Measurements from ENCODE around the gene GAS7. TPM values are rescaled to one million over a fixed set of nuclear protein-coding genes. Genes with fewer than 3 reads are reported as not detected.

GAS7 gene
- total and polyA plus RNA-seq, 2 experiments from 2014 or later = 1.9 to 10.7 TPM

DNA sequence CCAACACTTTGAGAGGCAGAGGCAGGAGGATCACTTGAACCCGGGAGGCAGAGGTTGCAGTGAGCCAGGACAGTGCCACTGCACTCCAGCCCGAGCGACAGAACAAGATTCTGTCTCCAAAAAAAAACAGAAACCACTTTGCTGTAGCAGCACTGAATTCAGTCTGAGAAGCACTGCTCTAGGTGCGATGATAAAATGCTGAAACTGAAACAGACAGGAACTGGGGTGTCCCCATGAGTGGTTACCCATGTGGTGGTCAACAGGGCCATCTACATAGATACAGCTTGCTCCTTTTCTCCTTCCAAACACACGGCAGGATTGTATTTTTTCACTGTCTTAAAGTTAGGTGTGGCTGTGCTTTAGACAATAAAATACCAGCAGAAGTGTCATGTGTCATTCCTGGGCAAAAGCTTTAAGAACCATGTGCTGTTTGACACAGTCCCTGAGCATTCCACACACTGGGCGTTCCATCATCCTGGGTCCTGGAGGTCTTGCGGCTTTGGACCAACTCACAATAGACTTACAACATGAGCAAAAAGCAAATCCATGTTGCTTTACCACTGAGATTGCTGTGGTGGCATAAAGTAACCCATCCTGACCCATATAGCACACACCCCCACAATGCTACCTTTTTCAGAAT is 11.5 kb downstream of the GAS7 start:
- Mint-ChIP-seq H3K4me1 (peaks cover 27% of the 10 kb centered on the region), H3K27me3 (ENCODE audit: insufficient read depth, low read depth, poor library complexity) (peaks cover 4% of the 10 kb centered on the region)
- no peak for ATAC-seq

More for the DNA sequence above, 11.5 kb downstream of the GAS7 start:
- Histone ChIP-seq H4K20me1 (replicated peaks; ENCODE audit: insufficient read depth) (no peaks in the 10 kb centered on the region), H3K4me3 (no peak overlapping the region), H3K4me1 (ENCODE audit: insufficient read depth) (peaks cover 20% of the 10 kb centered on the region), H3K79me2 (replicated peaks; ENCODE audit: insufficient read depth) (no peaks in the 10 kb centered on the region), H3K9me2 (ENCODE audit: insufficient read depth) (no peaks in the 10 kb centered on the region), H3K27ac (ENCODE audit: low read depth) (no peak overlapping the region), H3F3A (replicated peaks; ENCODE audit: low read depth) (no peaks in the 10 kb centered on the region), H3K27me3 (ENCODE audit: insufficient read depth) (no peaks in the 10 kb centered on the region), H3K4me2 (no peak overlapping the region), H3K36me3 (ENCODE audit: insufficient read depth) (no peaks in the 10 kb centered on the region), H2AFZ (no peak overlapping the region)
- Mint-ChIP-seq H3K4me3 (no peak overlapping the region), H3K27ac (no peak overlapping the region), H3K36me3 (ENCODE audit: low read depth) (no peaks in the 10 kb centered on the region), H3K9me3 (no peaks in the 10 kb centered on the region)
- no peak for DNase-seq (ENCODE audit: low spot score)
- TF ChIP-seq CREB1 (CRISPR knock-in tag; IDR thresholded peaks at IDR 0.05; ENCODE audit: low read depth) (no peak), ZNF331 (CRISPR knock-in tag; IDR thresholded peaks at IDR 0.05; ENCODE audit: low read depth) (no peak), EZH2phosphoT487 (IDR thresholded peaks at IDR 0.05; ENCODE audit: unreplicated experiment) (no peak), NANOG (IDR thresholded peaks at IDR 0.05; ENCODE audit: borderline replicate concordance) (no peak), POLR2AphosphoS5 (IDR thresholded peaks at IDR 0.05; ENCODE audit: low read depth) (no peak), EZH2 (IDR thresholded peaks at IDR 0.05; ENCODE audit: low read depth, unreplicated experiment) (no peak), JUNB (IDR thresholded peaks at IDR 0.05; ENCODE audit: unreplicated experiment) (no peak), ZNF462 (CRISPR knock-in tag; IDR thresholded peaks at IDR 0.05) (no peak), ZNF114 (CRISPR knock-in tag; IDR thresholded peaks at IDR 0.05) (no peak)
- TF ChIP-seq, protein P1, sequence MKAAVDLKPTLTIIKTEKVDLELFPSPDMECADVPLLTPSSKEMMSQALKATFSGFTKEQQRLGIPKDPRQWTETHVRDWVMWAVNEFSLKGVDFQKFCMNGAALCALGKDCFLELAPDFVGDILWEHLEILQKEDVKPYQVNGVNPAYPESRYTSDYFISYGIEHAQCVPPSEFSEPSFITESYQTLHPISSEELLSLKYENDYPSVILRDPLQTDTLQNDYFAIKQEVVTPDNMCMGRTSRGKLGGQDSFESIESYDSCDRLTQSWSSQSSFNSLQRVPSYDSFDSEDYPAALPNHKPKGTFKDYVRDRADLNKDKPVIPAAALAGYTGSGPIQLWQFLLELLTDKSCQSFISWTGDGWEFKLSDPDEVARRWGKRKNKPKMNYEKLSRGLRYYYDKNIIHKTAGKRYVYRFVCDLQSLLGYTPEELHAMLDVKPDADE (IDR thresholded peaks at IDR 0.05) = no peak
- TF ChIP-seq, protein P2, sequence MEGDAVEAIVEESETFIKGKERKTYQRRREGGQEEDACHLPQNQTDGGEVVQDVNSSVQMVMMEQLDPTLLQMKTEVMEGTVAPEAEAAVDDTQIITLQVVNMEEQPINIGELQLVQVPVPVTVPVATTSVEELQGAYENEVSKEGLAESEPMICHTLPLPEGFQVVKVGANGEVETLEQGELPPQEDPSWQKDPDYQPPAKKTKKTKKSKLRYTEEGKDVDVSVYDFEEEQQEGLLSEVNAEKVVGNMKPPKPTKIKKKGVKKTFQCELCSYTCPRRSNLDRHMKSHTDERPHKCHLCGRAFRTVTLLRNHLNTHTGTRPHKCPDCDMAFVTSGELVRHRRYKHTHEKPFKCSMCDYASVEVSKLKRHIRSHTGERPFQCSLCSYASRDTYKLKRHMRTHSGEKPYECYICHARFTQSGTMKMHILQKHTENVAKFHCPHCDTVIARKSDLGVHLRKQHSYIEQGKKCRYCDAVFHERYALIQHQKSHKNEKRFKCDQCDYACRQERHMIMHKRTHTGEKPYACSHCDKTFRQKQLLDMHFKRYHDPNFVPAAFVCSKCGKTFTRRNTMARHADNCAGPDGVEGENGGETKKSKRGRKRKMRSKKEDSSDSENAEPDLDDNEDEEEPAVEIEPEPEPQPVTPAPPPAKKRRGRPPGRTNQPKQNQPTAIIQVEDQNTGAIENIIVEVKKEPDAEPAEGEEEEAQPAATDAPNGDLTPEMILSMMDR (conservative IDR thresholded peaks at IDR 0.05; ENCODE audit: low read depth in 2 of 2) = no peak
